ENCODE data around the gene TUSC2.

Gene TUSC2, protein sequence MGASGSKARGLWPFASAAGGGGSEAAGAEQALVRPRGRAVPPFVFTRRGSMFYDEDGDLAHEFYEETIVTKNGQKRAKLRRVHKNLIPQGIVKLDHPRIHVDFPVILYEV

GRCh38 chr3:50327943-50328691 lies at the start of gene TUSC2:
Gene TUSC2 (minus strand): TSS chr3:50328223. CDS start chr3:50328099, 124 bp downstream.
- DNase-seq (ENCODE audit: low spot score), result peak; percentile 95

GRCh38 chr3:50375258-50375931 lies 47.4 kb upstream of the TUSC2 start:
- DNase-seq (ENCODE audit: low spot score), result no peak

DNA sequence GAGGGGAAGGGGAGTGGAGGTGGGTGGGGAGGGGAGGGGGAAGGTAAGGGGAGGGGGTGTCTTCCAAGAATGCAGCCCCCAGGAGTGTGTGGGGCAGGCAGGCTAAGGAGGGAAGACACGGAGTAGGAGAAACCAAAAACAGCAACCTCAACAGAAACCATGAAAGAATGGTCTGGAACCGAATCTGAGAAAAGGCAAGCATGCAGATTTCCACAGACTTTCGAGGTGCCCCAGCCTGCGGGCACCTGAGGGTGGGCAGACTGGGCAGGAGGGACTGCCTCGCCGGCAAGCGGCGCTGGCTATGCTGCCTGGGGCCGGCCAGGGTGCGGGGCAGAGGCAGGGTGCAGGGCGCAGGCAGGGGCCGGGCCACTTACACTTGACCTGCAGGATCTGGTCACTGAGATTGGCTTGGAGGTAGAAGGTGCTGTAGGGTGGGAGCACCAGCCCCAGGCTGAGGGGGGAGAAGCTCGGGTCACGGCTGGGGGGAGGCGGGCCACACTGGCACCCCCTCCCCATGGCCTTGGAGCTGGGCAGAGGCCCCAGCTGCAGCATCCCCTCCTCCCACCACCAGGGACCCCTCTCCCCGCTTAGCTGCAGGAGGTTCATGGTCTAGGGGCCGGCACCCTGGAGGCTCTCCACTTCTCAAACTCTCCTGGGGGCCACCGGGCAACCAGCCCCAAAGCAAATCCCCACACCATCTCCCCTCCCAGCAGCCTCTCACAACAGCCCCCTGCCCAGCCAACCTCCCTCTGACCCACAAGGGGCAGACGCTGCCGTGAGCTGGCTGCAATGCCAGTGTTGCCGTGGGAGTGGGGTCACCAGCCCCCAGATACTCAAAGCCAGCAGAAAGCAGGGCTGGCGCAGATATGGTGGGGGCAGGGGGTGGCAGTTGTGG lies 46.6 kb upstream of the TUSC2 start:
- no peak for DNase-seq (ENCODE audit: low spot score)

GRCh38 chr3:50373146-50374051 lies 45.4 kb upstream of the TUSC2 start:
- DNase-seq (ENCODE audit: low spot score), result no peak

DNA sequence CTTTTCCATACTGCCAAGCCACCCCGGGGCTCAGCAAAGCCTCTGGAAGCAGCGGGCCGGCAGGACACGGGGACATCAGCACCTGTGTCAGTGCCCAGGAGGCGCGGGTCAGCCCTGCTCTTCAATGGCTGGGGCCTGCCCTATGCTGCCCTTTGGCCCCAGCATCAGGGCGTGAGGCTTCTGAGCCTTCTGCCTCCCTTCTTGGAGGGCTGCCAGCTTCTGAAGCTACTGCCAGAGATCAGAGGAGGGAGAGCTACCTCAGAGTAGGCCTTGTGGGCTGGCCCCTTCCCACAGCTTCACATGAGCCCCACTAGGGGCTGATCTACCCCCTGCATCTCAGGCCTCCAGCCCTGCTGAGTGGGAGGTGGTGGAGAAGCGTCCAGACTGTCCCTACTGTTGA lies 44.3 kb upstream of the TUSC2 start:
- no peak for DNase-seq (ENCODE audit: low spot score)

DNA sequence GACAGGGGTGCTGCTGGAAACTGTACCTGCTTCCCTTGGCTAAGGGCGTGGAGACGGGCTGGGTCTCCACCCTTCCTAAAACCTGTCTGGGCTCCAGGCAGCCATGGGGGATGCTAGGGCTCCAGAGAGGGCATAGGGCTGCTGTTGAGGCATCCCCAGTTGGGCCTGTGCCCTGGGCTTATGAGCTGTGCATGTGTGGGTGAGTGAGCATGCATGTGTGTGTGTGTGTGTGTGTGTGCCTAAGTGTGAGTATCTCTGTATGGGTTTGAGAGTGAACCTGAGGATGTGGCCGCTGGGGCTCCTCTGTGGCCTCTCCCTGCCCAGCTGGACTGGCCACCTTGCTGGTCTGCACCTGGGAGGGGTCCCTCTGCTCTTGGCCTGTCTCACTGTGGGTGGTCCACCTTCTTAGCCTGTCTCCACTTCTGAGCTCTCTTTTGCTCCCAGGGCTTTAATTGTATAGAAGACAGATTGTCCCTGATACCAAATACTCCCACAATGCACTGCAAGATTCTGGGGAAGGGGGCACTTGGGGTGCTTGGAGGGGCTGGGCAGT lies 43.2 kb upstream of the TUSC2 start:
- no peak for DNase-seq (ENCODE audit: low spot score)

DNA sequence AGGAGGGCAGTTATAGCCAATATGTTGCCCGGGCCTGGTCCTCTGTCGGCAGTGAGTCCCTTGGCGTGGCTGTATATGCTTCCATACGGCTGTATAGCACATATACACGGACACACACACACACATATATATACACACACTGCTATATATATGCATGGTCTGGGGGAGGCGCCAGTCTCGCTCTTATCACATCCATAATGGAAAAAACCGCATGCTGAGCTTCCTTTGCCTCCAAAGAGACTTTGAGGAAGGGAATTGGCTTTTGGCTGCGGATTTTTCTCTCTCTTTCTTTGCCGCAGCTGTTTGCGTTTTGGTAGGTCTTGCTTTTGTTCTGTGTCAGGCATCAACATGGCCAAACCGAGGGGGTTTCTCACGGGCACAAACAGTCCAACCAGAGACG lies 42.6 kb upstream of the TUSC2 start:
- DNase-seq (ENCODE audit: low spot score), result no peak

- no peak for DNase-seq (ENCODE audit: low spot score)
Observed at GRCh38 chr3:50369012-50369670, 41.1 kb upstream of the TUSC2 start.

GRCh38 chr3:50365842-50366220 lies 37.8 kb upstream of the TUSC2 start:
- DNase-seq (ENCODE audit: low spot score), result no peak

GRCh38 chr3:50365080-50365841 lies 37.2 kb upstream of the TUSC2 start:
- DNase-seq (ENCODE audit: low spot score), result peak; percentile 95

- DNase-seq (ENCODE audit: low spot score), result no peak
Observed at GRCh38 chr3:50364573-50365079, 36.6 kb upstream of the TUSC2 start.

DNA sequence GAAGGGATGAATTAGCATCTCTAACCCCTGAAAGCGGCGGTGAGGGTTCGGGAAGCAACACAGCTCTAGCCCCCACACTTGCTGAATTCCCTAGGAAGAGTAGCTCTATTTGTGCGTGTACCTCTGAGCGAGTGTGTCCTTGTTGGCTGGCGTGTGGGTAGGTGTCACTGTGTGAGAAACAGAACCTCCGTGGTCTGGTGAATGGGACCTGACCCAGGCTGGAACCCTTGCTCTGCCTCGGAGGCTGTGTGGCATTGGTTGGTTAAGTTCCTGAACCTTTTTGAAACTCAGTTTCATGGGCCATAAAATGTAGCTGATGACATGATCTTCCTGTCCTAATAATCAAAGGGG lies 31.7 kb upstream of the TUSC2 start:
- DNase-seq (ENCODE audit: low spot score), result no peak

DNA sequence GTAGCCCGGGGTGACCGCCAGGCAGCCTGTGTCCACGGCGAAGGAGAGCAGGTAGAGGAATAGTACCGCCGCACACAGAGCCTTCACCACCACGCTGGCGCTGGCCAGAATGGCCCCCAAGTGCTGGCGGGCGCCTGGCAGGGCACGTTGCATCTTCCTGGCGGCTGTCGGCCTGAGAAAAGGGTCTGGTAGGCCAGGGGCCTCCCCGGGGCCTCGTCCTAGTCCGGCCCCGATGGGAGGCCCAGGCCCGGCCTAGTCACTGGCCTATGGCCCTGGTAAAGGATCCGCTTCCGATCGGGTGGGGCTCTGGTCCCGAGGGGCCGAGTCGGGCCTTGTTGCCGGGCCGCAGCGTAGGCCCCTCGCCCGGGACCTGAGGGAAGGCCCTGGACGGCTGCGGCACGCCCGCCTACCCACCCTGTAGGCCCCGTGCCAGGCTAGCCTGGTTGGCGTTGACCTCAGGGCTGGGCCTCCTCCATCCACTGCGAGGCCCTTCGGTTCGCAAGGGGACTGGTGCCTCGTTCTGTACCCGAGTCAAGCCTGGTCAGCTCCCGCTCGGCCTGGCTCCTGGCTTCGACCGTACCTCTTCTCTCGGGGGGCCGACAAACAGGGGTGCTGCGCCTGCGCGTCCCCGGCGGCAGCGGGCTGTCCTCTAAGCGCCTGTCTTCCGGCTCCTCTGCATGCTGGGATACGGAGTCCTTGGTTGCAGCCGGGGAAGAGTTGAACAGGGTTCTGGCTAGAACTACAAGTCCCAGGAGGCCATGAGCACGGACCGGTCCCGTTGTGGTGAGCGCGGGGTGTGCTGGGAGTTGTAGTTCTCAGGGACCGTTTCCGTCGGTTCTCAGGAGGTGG lies 31.1 kb upstream of the TUSC2 start, which contains the start of gene TMEM115:
Gene TMEM115, minus strand, starts transcription at position 611 of the 849 bp plus-strand sequence. Its CDS starts 458 bp downstream, at position 153.
- DNase-seq (ENCODE audit: low spot score), result peak; percentile 98

- DNase-seq (ENCODE audit: low spot score), result no peak
Observed at GRCh38 chr3:50358355-50358910, 30.4 kb upstream of the TUSC2 start.

DNA sequence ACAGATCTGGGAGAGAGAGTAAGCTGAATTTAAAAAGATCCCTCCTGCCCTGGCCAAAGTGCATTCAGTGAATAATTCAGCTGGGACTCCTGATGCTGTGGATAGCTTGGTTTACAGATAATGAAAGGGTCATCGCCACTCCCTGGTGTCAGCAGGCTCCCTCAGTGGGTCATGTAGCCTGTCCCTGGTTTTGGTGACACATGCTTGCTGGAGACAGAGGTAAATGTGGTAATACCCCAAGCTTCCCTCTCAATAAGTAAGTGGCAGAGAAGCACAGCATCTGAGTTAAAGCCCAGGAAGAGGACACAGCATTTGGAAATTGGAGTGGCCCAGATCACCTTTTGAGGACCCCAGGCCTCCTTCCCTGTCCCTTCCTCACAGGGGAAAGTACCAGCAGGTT lies 29.5 kb upstream of the TUSC2 start:
- no peak for DNase-seq (ENCODE audit: low spot score)

DNA sequence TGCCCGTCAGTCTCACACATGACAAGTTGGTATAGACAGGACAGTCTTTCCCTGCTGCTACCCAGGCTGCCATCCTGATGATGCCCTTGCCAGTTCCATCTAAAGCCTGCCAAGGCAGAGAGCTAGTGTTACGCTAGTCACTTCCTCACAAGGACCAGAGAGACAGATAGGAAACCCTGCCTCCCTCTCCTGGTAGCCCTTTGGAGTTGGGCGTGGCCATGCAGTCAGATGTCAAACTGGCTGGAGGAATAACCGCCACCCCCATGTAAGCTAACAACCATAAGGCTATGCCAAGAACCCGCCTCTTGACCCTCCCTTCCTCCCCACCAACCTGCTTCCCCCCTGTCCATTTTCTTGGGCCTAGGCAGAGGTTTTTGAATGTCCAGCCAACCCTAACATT lies 28.5 kb upstream of the TUSC2 start:
- no peak for DNase-seq (ENCODE audit: low spot score)

DNA sequence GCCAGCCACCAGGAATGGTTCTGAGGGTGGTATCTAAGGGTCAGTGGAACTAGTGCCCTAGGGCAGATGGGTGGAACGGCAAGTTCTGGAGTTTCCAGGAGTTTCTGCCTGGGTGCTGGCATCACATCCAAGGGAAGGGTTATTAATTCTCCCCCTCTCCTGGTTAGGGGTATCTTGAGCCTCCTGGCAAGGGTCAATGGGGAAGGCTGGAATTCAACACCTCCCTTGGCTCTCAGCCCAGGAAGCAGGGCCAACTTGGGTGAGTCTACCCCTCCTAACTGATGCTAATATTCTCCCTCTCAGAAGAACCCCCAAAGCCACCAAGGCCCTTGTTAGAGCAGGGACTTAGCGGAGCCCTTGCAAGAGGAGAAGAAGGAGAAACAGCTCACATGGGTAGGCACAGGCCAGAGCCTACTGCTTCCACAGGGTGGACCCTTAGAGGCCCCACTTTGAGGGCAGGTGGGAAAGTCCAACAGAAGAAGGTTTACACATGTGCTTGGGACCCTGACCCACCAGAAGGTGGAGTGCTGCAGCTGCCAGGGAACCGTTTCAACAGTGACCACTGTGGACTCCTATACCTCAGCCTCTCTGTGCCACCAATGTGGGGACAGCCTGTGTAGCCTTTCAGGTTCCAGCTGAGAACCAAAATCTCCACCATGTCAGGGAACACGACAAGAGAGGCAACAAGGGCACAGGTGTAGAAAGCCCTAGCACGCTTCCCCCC lies 28.0 kb upstream of the TUSC2 start:
- DNase-seq (ENCODE audit: low spot score), result no peak

DNA sequence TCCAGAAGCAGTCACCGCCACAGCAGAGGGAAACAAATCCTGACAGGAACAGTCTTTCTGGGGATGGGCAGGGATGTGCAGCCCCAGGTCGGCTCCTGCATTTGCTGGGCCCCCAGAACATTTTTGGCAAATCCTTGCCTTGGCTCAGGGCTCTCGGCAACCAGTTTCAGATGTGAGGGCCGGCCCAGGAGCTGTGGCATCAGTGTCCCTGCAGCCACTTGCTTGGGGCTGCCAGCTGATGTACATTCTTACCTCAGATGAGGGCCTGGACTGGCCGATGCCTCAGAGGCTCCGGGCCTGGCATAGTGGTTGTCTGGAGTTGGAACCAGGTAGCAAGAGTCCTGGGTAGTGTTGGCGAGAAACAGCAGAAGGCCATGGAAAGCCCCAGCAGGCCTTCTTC lies 26.8 kb upstream of the TUSC2 start:
- DNase-seq (ENCODE audit: low spot score), result no peak
